HepG2 (cell line): ENCODE measurements around the gene BCAS1. TPM values are rescaled to one million over a fixed set of nuclear protein-coding genes. Genes with fewer than 3 reads are reported as not detected.

Experiments used
- AKAP8 ChIP-seq: sonication (generic); formaldehyde crosslinking; IDR thresholded peaks from 2 replicates; pipeline ENCODE4 v1.5.1; 2020; ENCODE audit warnings: mild to moderate bottlenecking, missing genetic modification reagents
- ASH2L ChIP-seq: fragments of 300-600, 200-600 bp; sonication (generic); IDR thresholded peaks from 2 replicates; pipeline ENCODE4 v1.7.0; 2017; ENCODE audit warnings: low read depth, mild to moderate bottlenecking, moderate library complexity, mixed read lengths, low read length; ENCODE audit not compliant: insufficient read length
- KDM3A ChIP-seq: IDR thresholded peaks from 2 replicates; pipeline ENCODE4 v1.6.1; 2018; ENCODE audit warnings: low read depth, missing compliant biosample characterization
- KLF6 ChIP-seq: IDR thresholded peaks from 2 replicates; pipeline ENCODE4 v1.8.0; 2016; ENCODE audit warnings: missing biosample characterization, missing genetic modification reagents
- NFKB2 ChIP-seq: sonication (generic); formaldehyde crosslinking; IDR thresholded peaks from 2 replicates; pipeline ENCODE4 v1.4.0; 2020; ENCODE audit warnings: missing genetic modification reagents, borderline replicate concordance
- RFXANK ChIP-seq: IDR thresholded peaks from 2 replicates; pipeline ENCODE4 v1.6.1; 2016
- SIN3A ChIP-seq: IDR thresholded peaks from 2 replicates; pipeline ENCODE4 v1.6.1; 2011; ENCODE audit warnings: low read depth, mild to moderate bottlenecking, control low read depth, low read length, borderline replicate concordance
- SIX4 ChIP-seq: sonication (generic); formaldehyde crosslinking; IDR thresholded peaks from 2 replicates; pipeline ENCODE4 v1.4.0; 2020; ENCODE audit warnings: missing genetic modification reagents
- SOX5 ChIP-seq: IDR thresholded peaks from 2 replicates; pipeline ENCODE4 v1.6.1; 2016; ENCODE audit warnings: borderline replicate concordance
- TCF7L2 ChIP-seq: IDR thresholded peaks from 2 replicates; pipeline ENCODE4 v1.6.1; 2011; ENCODE audit warnings: mild to moderate bottlenecking, low read depth, low read length, moderate library complexity
- YEATS4 ChIP-seq: sonication (generic); formaldehyde crosslinking; IDR thresholded peaks from 2 replicates; pipeline ENCODE4 v1.4.0; 2020; ENCODE audit warnings: missing genetic modification reagents, borderline replicate concordance
- ZMAT3 ChIP-seq: sonication (generic); formaldehyde crosslinking; conservative IDR thresholded peaks from 2 replicates; pipeline ENCODE4 v1.7.0; 2021; ENCODE audit warnings: missing genetic modification reagents
- ZNF10 ChIP-seq: sonication (generic); formaldehyde crosslinking; IDR thresholded peaks from 2 replicates; pipeline ENCODE4 v1.4.0; 2020; ENCODE audit warnings: mild to moderate bottlenecking, low read depth, missing genetic modification reagents, borderline replicate concordance
- ZNF530 ChIP-seq: sonication (generic); formaldehyde crosslinking; IDR thresholded peaks from 2 replicates; pipeline ENCODE4 v1.5.0; 2020; ENCODE audit warnings: low read depth, mild to moderate bottlenecking, missing genetic modification reagents
- ZNF546 ChIP-seq: sonication (generic); formaldehyde crosslinking; conservative IDR thresholded peaks from 2 replicates; pipeline ENCODE4 v1.8.1; 2023; ENCODE audit warnings: mild to moderate bottlenecking, missing genetic modification reagents
- ZNF549 ChIP-seq: sonication (generic); formaldehyde crosslinking; IDR thresholded peaks from 2 replicates; pipeline ENCODE4 v1.5.0; 2020; ENCODE audit warnings: missing genetic modification reagents
- polyA plus RNA-seq, 8 experiments: library from polyadenylated mRNA; depleted of rRNA in 3 of 8; stranded (reverse) in 7 of 8; unstranded in 1 of 8; fragments of >200 nt; fragmentation: Illumina TruSeq in 4 of 8; extraction: Trizol in 4 of 8; gene quantifications; 2 replicates each; pipeline versions ENCODE4 v1.2.1 to v1.2.3, GENCODE V29; 2011 to 2016; ENCODE audit warnings: low read depth in 4 of 8, missing spikeins in 1 of 8, mixed read lengths in 1 of 8; ENCODE audit not compliant: insufficient read depth in 1 of 8
- total RNA-seq, 5 experiments: library from RNA; depleted of rRNA; stranded (reverse); fragments of >200 nt; fragmentation: Illumina TruSeq; extraction: Trizol; gene quantifications; 2 replicates each; pipeline ENCODE4 v1.2.3, GENCODE V29; 2016; ENCODE audit warnings: low read depth in 1 of 5
- TF ChIP-seq, protein P1 (sequence below): IDR thresholded peaks from 2 replicates; pipeline ENCODE4 v1.6.1; 2016; ENCODE audit warnings: missing compliant biosample characterization, missing genetic modification reagents, borderline replicate concordance
- TF ChIP-seq, protein P2 (sequence below): sonication (generic); formaldehyde crosslinking; IDR thresholded peaks from 2 replicates; pipeline ENCODE4 v1.8.0; 2022; ENCODE audit warnings: missing genetic modification reagents, mild to moderate bottlenecking, borderline replicate concordance
- TF ChIP-seq, protein P3 (sequence below): sonication (generic); formaldehyde crosslinking; IDR thresholded peaks from 2 replicates; pipeline ENCODE4 v1.8.1; 2023; ENCODE audit warnings: mild to moderate bottlenecking, moderate library complexity, missing genetic modification reagents
- TF ChIP-seq, protein P4 (sequence below): sonication (generic); formaldehyde crosslinking; IDR thresholded peaks from 2 replicates; pipeline ENCODE4 v1.5.1; 2020; ENCODE audit warnings: missing genetic modification reagents, mild to moderate bottlenecking, borderline replicate concordance
- TF ChIP-seq, protein P5 (sequence below), 2 experiments: sonication (generic) in 1 of 2; formaldehyde crosslinking in 1 of 2; IDR thresholded peaks; 2 replicates each; pipeline versions ENCODE4 v1.4.0 to v1.6.1; 2018 to 2020; ENCODE audit warnings: missing genetic modification reagents in 2 of 2, borderline replicate concordance in 1 of 2, low read depth in 1 of 2, mild to moderate bottlenecking in 1 of 2, missing biosample characterization in 1 of 2
- TF ChIP-seq, protein P6 (sequence below): sonication (generic); formaldehyde crosslinking; IDR thresholded peaks from 2 replicates; pipeline ENCODE4 v1.4.0; 2020; ENCODE audit warnings: mild to moderate bottlenecking, low read depth, missing genetic modification reagents

BCAS1 gene
- total and polyA plus RNA-seq, 2 of the 13 experiments (the other 11 are each of a cell fraction or from before 2014, with no cell fraction given): 0.55 to 0.91 TPM

DNA sequence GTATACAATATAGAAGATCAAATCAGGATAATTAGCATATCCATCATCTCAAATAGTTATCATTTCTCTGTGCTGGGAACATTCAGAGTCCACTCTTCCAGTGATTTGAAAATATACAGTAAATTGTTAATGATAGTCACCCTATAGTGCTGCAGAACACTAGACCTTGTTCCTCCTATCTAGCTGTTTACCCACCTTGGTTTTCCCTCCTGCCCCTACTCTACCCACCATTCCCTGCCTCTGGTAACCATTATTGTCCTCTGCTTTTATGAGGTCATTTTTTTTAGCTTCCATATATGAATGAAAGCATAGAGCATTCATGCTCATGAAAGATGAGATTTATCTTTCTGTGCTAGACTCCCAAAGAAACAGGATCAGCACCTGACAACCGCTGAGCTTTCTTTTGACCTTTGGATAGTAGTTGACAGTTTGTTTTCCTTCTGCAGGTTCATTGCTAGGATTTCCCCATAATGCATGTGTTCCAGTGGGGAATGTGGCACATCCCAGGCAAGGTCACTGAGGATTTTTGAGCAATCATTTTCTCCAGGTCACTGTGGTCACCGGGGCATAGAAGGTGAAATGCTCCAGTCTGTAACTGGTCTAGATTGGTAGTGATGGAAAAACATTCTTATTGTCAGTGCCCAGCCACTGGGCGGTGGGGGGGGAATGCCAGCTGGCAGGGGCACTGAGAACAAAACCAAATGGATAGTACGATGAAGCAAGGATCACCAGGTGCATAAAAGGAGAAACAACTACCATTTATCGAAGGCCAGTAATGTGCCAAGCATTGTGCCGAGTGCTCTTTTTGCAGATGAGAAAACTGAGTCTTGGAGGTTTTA lies 33.6 kb upstream of the BCAS1 start (continued):
- TF ChIP-seq, protein P1, sequence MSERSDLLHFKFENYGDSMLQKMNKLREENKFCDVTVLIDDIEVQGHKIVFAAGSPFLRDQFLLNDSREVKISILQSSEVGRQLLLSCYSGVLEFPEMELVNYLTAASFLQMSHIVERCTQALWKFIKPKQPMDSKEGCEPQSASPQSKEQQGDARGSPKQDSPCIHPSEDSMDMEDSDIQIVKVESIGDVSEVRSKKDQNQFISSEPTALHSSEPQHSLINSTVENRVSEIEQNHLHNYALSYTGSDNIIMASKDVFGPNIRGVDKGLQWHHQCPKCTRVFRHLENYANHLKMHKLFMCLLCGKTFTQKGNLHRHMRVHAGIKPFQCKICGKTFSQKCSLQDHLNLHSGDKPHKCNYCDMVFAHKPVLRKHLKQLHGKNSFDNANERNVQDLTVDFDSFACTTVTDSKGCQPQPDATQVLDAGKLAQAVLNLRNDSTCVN (CRISPR knock-in tag): peak; percentile 92
- TF ChIP-seq, protein P2, sequence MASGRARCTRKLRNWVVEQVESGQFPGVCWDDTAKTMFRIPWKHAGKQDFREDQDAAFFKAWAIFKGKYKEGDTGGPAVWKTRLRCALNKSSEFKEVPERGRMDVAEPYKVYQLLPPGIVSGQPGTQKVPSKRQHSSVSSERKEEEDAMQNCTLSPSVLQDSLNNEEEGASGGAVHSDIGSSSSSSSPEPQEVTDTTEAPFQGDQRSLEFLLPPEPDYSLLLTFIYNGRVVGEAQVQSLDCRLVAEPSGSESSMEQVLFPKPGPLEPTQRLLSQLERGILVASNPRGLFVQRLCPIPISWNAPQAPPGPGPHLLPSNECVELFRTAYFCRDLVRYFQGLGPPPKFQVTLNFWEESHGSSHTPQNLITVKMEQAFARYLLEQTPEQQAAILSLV (CRISPR knock-in tag): peak; percentile 89
- TF ChIP-seq ZNF530 (no peak), KLF6 (CRISPR knock-in tag) (peak; percentile 57; the same call in 1 of the 2 replicates), RFXANK (0 out of 2 replicates have a peak, but pooled peaks have one; percentile 78), KDM3A (CRISPR knock-in tag) (peak; percentile 95; the same call in 1 of the 2 replicates), YEATS4 (peak; percentile 77), ZNF549 (CRISPR knock-in tag) (no peak), SOX5 (CRISPR knock-in tag) (peak; percentile 98), ZNF10 (CRISPR knock-in tag) (no peak), SIN3A (peak; percentile 90), ZNF546 (CRISPR knock-in tag) (no peak), AKAP8 (CRISPR knock-in tag) (0 out of 2 replicates have a peak, but pooled peaks have one; percentile 71), ZMAT3 (peak; percentile 95), NFKB2 (CRISPR knock-in tag) (no peak), TCF7L2 (no peak), ASH2L (peak; percentile 100), SIX4 (peak; percentile 95)
- TF ChIP-seq, protein P3, sequence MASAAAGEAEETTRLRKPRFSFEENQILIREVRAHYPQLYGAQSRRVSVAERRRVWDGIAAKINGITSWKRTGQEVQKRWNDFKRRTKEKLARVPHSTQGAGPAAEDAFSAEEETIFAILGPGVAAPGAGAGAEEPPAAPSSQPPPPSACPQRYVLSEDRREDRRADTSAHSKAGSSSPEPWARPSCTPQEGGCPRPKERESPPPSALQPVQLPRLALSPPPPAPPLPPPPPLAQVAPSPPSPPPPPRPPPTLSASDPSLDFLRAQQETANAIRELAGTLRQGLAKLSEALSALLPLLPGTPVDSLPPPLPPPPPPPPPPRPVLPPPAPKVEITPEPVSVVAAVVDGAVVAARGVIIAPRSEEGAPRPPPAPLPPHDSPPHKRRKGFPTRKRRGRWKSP (CRISPR knock-in tag): 0 out of 2 replicates have a peak, but pooled peaks have one; percentile 17
- TF ChIP-seq, protein P4, sequence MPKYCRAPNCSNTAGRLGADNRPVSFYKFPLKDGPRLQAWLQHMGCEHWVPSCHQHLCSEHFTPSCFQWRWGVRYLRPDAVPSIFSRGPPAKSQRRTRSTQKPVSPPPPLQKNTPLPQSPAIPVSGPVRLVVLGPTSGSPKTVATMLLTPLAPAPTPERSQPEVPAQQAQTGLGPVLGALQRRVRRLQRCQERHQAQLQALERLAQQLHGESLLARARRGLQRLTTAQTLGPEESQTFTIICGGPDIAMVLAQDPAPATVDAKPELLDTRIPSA (CRISPR knock-in tag): no peak
- TF ChIP-seq, protein P5, sequence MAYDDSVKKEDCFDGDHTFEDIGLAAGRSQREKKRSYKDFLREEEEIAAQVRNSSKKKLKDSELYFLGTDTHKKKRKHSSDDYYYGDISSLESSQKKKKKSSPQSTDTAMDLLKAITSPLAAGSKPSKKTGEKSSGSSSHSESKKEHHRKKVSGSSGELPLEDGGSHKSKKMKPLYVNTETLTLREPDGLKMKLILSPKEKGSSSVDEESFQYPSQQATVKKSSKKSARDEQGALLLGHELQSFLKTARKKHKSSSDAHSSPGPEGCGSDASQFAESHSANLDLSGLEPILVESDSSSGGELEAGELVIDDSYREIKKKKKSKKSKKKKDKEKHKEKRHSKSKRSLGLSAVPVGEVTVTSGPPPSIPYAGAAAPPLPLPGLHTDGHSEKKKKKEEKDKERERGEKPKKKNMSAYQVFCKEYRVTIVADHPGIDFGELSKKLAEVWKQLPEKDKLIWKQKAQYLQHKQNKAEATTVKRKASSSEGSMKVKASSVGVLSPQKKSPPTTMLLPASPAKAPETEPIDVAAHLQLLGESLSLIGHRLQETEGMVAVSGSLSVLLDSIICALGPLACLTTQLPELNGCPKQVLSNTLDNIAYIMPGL (CRISPR knock-in tag; IDR thresholded peaks at IDR 0.05; ENCODE audit: borderline replicate concordance in 1 of 2, low read depth in 1 of 2): peak; percentile 66 to 74; a peak in 2 of 4 replicates
- TF ChIP-seq, protein P6, sequence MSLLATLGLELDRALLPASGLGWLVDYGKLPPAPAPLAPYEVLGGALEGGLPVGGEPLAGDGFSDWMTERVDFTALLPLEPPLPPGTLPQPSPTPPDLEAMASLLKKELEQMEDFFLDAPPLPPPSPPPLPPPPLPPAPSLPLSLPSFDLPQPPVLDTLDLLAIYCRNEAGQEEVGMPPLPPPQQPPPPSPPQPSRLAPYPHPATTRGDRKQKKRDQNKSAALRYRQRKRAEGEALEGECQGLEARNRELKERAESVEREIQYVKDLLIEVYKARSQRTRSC (CRISPR knock-in tag): 0 out of 2 replicates have a peak, but pooled peaks have one; percentile 17
